ENCODE data around the gene KRTAP9-8.
A peak's percentile ranks its signal among the peaks of the same experiment; 100 is the strongest.

GRCh38 chr17:41211845-41212466 lies 25.8 kb upstream of the KRTAP9-8 start:
- TF ChIP-seq EZH2 (IDR thresholded peaks at IDR 0.05; ENCODE audit: insufficient read depth, poor library complexity, severe bottlenecking) (no peak), EZH2phosphoT487 (IDR thresholded peaks at IDR 0.05; ENCODE audit: insufficient read depth, low read depth) (0 out of 2 replicates have a peak, but pooled peaks have one; percentile 61)
